ENCODE data around the gene OR11H6. TPM values are rescaled to one million over a fixed set of nuclear protein-coding genes. Genes with fewer than 3 reads are reported as not detected.
"Not testable (repeated sequence)": the region's sequence is repeated elsewhere in the genome, so short reads cannot be mapped to it uniquely, and the experiment has no call there.

The OR11H6 gene
- total RNA-seq, 4 donors from 2014 or later = not detected

GRCh38 chr14:20209595-20209994, 13.9 kb upstream of the OR11H6 start:
- Histone ChIP-seq H3K27ac (no peak overlapping the region), H3K4me1 (no peaks in the 10 kb centered on the region), H3K27me3 (no peaks in the 10 kb centered on the region), H3K36me3 (no peaks in the 10 kb centered on the region), H3K9me3 (no peaks in the 10 kb centered on the region), H3K4me3 (no peak overlapping the region)
- no peak for TF ChIP-seq CTCF (IDR thresholded peaks at IDR 0.05)
- TF ChIP-seq EP300 (IDR thresholded peaks at IDR 0.05) = no peak
- TF ChIP-seq POLR2AphosphoS5 (IDR thresholded peaks at IDR 0.05) = no peak
- TF ChIP-seq POLR2A (IDR thresholded peaks at IDR 0.05) = no peak
- 78 to 97% methylated on average over 2 of the region's 2 CpGs for WGBS, 2 donors (ENCODE audit: low coverage in 1 of 2)
- no peak for ATAC-seq

- not testable (repeated sequence) for H3K9me3 ChIP-seq, ATAC-seq, H3K27me3 ChIP-seq, H3K36me3 ChIP-seq, H3K4me1 ChIP-seq, H3K4me3 ChIP-seq, H3K27ac ChIP-seq
- no CpG with 5 or more reads among the region's 28 CpGs for WGBS, 2 donors (ENCODE audit: low coverage in 1 of 2)
Measured at GRCh38 chr14:20212406-20212805, 11.1 kb upstream of the OR11H6 start.

DNA sequence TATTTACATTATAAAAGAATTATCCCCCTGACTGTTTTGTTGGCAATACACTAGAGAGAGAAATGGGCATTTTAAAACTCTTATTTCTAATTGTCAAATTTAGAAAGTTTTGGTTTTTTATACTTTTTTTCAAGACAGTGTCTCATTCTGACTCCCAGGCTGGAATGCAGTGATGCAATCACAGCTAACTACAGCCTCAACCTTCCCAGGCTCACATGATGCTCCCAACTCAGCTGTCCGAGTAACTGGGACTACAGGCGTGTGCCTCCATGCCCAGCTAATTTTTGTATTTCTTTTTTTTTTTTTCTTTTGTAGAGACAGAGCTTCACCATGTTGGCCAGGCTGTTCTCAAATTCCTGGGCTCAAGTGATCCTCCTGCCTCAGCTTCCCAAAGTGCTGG, 8.3 kb upstream of the OR11H6 start:
- ATAC-seq = no peak
- no peaks in the 10 kb centered on the region for H3K9me3 ChIP-seq
- no peaks in the 10 kb centered on the region for H3K4me1 ChIP-seq
- 44 to 79% methylated on average over 2 of the region's 2 CpGs for WGBS, 2 donors (ENCODE audit: low coverage in 1 of 2)
- H3K27me3 ChIP-seq = no peaks in the 10 kb centered on the region
- no peak overlapping the region for H3K27ac ChIP-seq
- no peaks in the 10 kb centered on the region for H3K36me3 ChIP-seq
- H3K4me3 ChIP-seq = no peak overlapping the region
- TF ChIP-seq POLR2AphosphoS5 (IDR thresholded peaks at IDR 0.05) (no peak), POLR2A (IDR thresholded peaks at IDR 0.05) (no peak), EP300 (IDR thresholded peaks at IDR 0.05) (no peak), CTCF (IDR thresholded peaks at IDR 0.05) (no peak)

DNA sequence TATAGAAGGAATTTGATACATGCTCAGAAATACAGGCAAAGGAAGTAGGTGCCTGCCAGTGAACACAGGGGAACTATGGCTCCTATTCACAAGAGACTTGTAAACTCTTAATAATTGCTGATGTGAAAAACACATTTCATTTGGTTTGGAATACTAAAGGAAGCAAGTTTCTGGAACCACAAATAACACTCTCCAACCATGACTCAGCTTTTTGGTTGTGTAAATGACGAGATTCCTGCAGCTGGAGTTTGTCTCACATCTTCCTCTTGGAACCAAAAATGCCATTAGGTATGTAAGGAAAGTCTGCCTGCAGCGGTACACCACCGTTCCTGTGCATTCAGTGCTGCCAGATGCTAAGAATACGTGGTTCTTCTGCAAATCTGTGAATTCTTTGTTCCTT, 4.5 kb upstream of the OR11H6 start:
- H3K27ac ChIP-seq = no peak overlapping the region
- H3K27me3 ChIP-seq = peaks cover under 1% of the 10 kb centered on the region
- no peaks in the 10 kb centered on the region for H3K4me1 ChIP-seq
- ATAC-seq = no peak
- no peaks in the 10 kb centered on the region for H3K36me3 ChIP-seq
- 31 to 33% methylated on average over 4 of the region's 4 CpGs for WGBS, 2 donors (ENCODE audit: low coverage in 1 of 2)
- H3K9me3 ChIP-seq = no peaks in the 10 kb centered on the region
- TF ChIP-seq EP300 (IDR thresholded peaks at IDR 0.05) (no peak), POLR2A (IDR thresholded peaks at IDR 0.05) (no peak), CTCF (IDR thresholded peaks at IDR 0.05) (no peak), POLR2AphosphoS5 (IDR thresholded peaks at IDR 0.05) (no peak)
- no peak overlapping the region for H3K4me3 ChIP-seq

DNA sequence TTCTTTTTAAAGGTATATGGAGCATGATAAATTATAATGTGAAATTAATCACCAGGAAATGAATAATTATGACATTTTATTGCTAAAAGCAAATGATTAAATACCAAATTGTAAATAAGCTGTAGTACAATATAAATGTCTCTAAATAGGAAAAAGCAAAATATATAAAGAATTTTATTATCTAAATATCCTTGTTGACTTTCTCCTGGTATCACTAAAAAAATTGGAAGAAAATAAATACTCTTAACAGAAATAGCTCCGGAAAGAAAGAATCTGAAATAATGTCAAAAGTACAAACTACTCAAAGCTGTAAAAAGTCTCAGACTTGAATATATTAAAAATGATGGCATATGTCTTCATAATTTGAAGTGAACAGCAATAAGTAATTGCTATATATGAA, 5.2 kb downstream of the OR11H6 start, which contains the start of gene OR11H7:
OR11H7 (plus strand) TSS at position 301 of the 400 bp plus-strand sequence.
- H3K27ac ChIP-seq = no peak within 1 kb of the TSS
- TF ChIP-seq CTCF (IDR thresholded peaks at IDR 0.05) (no peak), EP300 (IDR thresholded peaks at IDR 0.05) (no peak), POLR2AphosphoS5 (IDR thresholded peaks at IDR 0.05) (no peak), POLR2A (IDR thresholded peaks at IDR 0.05) (no peak)
- WGBS, 2 donors (ENCODE audit: low coverage in 1 of 2) = 74 to 86% methylated on average over 1 of the region's 1 CpG
- no peak for ATAC-seq
- H3K9me3 ChIP-seq = peaks cover 0 to 17% (median 0%) of the 10 kb centered on the region in 3 donors
- H3K27me3 ChIP-seq = peaks cover 6% of the 10 kb centered on the region
- H3K4me1 ChIP-seq = no peaks in the 10 kb centered on the region
- H3K36me3 ChIP-seq = no peaks in the 10 kb centered on the region
- no peak within 1 kb of the TSS for H3K4me3 ChIP-seq

GRCh38 chr14:20235415-20235814, 11.9 kb downstream of the OR11H6 start:
- not testable (repeated sequence) for H3K4me3 ChIP-seq, ATAC-seq, H3K9me3 ChIP-seq, H3K4me1 ChIP-seq, H3K27ac ChIP-seq, H3K36me3 ChIP-seq, H3K27me3 ChIP-seq
- no CpG with 5 or more reads among the region's 4 CpGs for WGBS, 2 donors (ENCODE audit: low coverage in 1 of 2)
